Measurements from ENCODE around the gene ARHGAP18. TPM values are rescaled to one million over a fixed set of nuclear protein-coding genes. Genes with fewer than 3 reads are reported as not detected.

Gene ARHGAP18
- total RNA-seq, 1 donor from 2014 or later, result 12.0 TPM

- Mint-ChIP-seq H3K27me3 (peaks cover 4% of the 10 kb centered on the region), H3K4me3 (no peak overlapping the region), H3K4me1 (ENCODE audit: unreplicated experiment) (peaks cover 20% of the 10 kb centered on the region), H3K9me3 (no peaks in the 10 kb centered on the region), H3K27ac (peak overlapping the region; percentile 31), H3K36me3 (no peaks in the 10 kb centered on the region)
- TF ChIP-seq CTCF (conservative IDR thresholded peaks at IDR 0.05), result no peak
- DNase-seq (ENCODE audit: extremely low spot score, unreplicated experiment), result no peak
These were observed 34.9 kb upstream of the ARHGAP18 start for GRCh38 chr6:129744880-129745237.

- Mint-ChIP-seq H3K4me3 (no peak overlapping the region), H3K36me3 (no peaks in the 10 kb centered on the region), H3K9me3 (no peaks in the 10 kb centered on the region), H3K4me1 (ENCODE audit: unreplicated experiment) (peaks cover 15% of the 10 kb centered on the region), H3K27ac (peak overlapping the region; percentile 31), H3K27me3 (peaks cover 4% of the 10 kb centered on the region)
- DNase-seq (ENCODE audit: extremely low spot score, unreplicated experiment), result no peak
- TF ChIP-seq CTCF (conservative IDR thresholded peaks at IDR 0.05), result no peak
These were observed 34.4 kb upstream of the ARHGAP18 start for GRCh38 chr6:129744201-129744879.

GRCh38 chr6:129740013-129740412, 30.0 kb upstream of the ARHGAP18 start:
- H3K36me3 Mint-ChIP-seq, result no peaks in the 10 kb centered on the region

GRCh38 chr6:129736105-129736504, 26.1 kb upstream of the ARHGAP18 start:
- Mint-ChIP-seq H3K4me1 (ENCODE audit: unreplicated experiment) (no peaks in the 10 kb centered on the region), H3K27me3 (no peaks in the 10 kb centered on the region), H3K9me3 (no peaks in the 10 kb centered on the region), H3K27ac (no peak overlapping the region), H3K4me3 (no peak overlapping the region), H3K36me3 (no peaks in the 10 kb centered on the region)
- no peak for DNase-seq (ENCODE audit: extremely low spot score, unreplicated experiment)
- no peak for TF ChIP-seq CTCF (conservative IDR thresholded peaks at IDR 0.05)

More at GRCh38 chr6:129740013-129740412, 30.0 kb upstream of the ARHGAP18 start:
- no peaks in the 10 kb centered on the region for H3K9me3 Mint-ChIP-seq
- no peak for DNase-seq (ENCODE audit: extremely low spot score, unreplicated experiment)
- TF ChIP-seq CTCF (conservative IDR thresholded peaks at IDR 0.05), result no peak
- no peak overlapping the region for H3K27ac Mint-ChIP-seq
- peaks cover 5% of the 10 kb centered on the region for H3K4me1 Mint-ChIP-seq (ENCODE audit: unreplicated experiment)
- H3K4me3 Mint-ChIP-seq, result no peak overlapping the region
- peaks cover 4% of the 10 kb centered on the region for H3K27me3 Mint-ChIP-seq

- no peak for TF ChIP-seq CTCF (conservative IDR thresholded peaks at IDR 0.05)
- Mint-ChIP-seq H3K36me3 (no peaks in the 10 kb centered on the region), H3K9me3 (no peaks in the 10 kb centered on the region), H3K4me3 (no peak overlapping the region), H3K27me3 (no peaks in the 10 kb centered on the region), H3K4me1 (ENCODE audit: unreplicated experiment) (no peaks in the 10 kb centered on the region), H3K27ac (no peak overlapping the region)
- DNase-seq (ENCODE audit: extremely low spot score, unreplicated experiment), result no peak
These were observed 23.3 kb upstream of the ARHGAP18 start for GRCh38 chr6:129733290-129733689.
